Activated CD4-positive, alpha-beta T cell treated with anti-CD3 and anti-CD28 coated beads, Interleukin-10, Interleukin-2, amounts not matched to agents 100 ng/mL and 50 ng/mL, durations not matched to agents 16 hours and 8 hours (primary cell): ENCODE measurements around the gene HOXC9.

Experiments used
- DNase-seq: peaks from one replicate; pipeline ENCODE4 v3.0.0-alpha.2; 2020

The HOXC9 gene

DNA sequence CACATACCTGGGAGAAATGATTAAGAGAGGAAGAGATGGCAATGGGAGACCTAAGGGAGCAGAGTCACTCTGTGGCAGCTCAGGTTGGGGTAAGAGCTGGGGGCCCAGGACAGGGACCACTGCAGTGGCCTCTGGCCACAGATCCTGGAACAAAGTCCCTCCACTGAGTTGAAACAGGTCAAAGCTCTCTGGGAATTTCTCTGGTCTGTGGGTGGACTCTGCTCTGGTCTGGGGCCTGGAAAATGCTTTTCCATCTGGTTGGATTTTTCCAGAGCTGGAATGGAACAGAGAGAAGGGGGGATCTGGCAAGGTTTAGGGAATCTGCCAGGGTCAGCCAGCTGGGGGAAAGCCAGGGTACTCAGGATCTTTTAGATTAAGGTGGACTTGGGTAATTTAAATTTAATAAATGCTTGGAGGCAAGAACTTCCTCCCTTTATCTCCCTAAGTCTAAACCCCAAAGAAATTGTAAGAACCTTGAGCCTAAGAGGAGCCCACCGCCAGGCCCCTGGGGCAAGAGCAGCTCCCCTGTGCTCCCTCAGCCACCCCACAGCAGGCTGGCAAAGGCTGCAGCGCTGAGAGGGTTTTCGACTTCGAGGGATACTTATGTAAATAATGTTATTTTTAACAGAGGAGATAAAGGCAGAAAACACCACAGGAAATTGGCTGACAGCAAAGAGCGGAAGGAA, 11.3 kb upstream of the HOXC9 start:
- no peak for DNase-seq

GRCh38 chr12:53989227-53990113, 10.5 kb upstream of the HOXC9 start:
- peak; percentile 55 for DNase-seq

GRCh38 chr12:53990311-53991076, 9.5 kb upstream of the HOXC9 start:
- DNase-seq = no peak

DNA sequence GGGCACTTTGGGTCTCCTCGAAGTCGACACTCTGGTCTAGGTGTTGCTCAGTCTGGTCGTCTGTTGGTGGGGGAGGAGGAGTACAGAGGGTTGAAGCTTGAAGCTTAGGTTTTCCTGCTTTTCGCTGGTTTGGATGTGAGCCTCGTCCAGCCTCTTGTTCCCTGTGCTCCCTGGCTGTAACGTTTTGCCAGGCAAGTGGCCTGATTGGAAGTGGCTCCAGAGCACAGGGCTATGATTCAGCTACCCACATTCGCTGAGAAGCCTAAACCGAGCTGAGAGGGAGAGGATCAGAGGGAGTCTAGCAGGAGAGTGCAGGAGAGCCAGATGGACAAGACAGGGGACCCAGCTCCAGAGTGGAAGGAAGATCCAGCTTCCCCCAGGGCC, 8.9 kb upstream of the HOXC9 start:
- no peak for DNase-seq

- no peak for DNase-seq
Measured at GRCh38 chr12:53992377-53992889, 7.5 kb upstream of the HOXC9 start.

GRCh38 chr12:53993162-53994008, 6.6 kb upstream of the HOXC9 start:
- DNase-seq = no peak

DNA sequence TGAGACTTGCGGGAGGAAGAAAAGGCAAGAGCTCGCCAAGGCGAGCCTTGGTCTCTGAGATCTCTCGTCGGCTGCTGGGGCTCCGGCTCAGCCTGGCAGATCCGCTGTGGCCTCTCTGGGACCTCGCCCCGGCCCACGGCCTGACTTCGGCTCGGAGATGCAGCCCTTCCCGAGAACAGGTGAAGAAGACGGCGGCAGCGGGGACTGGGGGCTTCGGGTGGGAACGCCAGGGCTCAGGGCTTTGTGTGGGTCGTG, 6.0 kb upstream of the HOXC9 start:
- DNase-seq = no peak

DNA sequence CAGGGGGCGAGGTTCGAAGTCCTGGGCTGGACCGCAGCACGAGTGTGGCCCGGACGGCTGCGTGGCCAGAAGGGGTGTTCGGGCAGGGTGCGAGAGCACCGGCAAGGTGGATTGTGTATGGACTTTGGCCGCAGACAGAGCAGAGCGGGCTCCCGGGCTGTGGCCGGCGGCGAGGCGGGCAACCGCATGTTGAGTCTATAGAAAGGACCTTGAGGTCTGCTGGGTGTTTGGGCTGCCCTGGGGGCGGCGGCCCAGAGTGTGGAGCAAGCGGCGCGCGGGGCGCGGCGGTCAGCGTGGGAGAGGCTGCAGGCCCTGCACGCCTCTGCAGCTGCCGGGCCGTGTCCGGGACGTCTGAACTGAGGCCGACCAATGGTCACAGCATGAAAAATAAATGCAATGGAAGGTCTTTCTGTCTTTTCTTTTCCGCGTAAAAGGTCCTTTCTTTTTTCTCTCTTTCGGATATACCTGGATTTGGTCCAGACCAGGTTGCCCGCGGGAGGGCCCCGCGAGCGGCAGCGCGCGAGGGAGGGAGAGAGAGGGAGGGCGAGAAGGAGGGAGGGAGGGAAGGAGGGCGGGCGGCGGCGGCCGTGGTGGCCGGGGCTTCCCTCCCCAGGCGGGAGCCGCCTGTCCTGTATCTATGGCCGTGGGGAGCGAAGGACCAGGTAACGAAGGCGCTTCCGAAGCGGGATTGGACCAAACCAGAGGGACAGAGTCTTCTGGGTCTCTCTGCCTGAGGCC, 5.5 kb upstream of the HOXC9 start:
- no peak for DNase-seq

- no peak for DNase-seq
Measured at GRCh38 chr12:53995002-53995377, 5.0 kb upstream of the HOXC9 start.

GRCh38 chr12:53995378-53996239, 4.4 kb upstream of the HOXC9 start:
- no peak for DNase-seq

- DNase-seq = no peak
Measured at GRCh38 chr12:53996240-53997203, 3.4 kb upstream of the HOXC9 start.

GRCh38 chr12:53997204-53998109, 2.5 kb upstream of the HOXC9 start:
- DNase-seq = no peak

DNA sequence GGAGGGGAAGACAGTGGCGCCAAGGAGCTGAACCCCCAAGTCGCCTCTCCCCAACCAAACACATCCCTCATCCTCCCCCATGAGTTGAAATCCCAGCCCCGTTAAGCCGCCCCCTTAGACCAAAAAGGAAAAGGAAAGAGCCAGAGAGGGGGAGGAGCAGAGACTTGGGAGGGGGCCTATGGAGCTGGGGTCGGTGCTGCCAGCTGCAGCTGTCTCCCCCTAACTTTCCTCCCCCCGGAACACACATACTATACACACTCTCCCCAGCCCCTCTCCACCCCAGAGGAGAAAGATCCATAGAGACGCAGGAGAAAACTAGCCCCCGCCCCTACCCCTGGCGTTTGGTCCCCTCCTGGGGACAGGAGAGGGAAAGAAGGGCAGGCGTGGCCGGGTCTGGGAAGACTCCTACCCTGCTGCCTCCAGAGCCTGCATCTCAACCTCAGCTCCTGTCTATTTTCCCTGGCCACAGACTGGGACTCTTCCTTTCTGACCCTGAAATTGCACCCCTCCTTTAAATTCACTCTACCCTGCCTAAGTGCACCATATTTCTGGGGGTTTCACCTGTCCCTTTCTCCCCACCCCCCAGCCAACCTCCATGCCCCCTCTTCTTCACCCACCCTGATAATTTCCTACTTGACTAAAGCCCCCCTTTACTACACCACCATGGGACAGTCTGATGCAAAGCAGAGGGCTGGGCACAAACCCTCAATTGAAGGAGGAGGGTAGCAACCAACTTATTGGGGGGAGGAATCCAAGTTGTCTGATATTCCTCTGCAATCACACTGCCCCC, 1.7 kb upstream of the HOXC9 start:
- DNase-seq = no peak

DNA sequence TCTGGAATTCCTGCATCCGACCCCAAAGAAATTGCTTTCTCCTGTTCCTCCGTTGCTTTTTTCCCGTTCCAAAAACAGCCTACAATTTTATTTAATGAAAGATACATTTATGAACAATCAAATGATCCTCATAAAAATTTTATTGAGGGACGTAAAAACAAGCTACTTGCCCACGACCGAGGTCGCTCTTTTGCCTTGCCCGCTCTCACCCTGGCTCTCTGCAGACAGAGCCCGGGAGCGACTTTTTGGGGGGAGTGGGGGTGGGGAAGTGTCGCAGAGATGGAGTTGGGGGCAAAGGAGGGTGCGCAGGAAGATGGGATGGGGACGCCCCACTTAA, 1.1 kb upstream of the HOXC9 start:
- DNase-seq = no peak

DNA sequence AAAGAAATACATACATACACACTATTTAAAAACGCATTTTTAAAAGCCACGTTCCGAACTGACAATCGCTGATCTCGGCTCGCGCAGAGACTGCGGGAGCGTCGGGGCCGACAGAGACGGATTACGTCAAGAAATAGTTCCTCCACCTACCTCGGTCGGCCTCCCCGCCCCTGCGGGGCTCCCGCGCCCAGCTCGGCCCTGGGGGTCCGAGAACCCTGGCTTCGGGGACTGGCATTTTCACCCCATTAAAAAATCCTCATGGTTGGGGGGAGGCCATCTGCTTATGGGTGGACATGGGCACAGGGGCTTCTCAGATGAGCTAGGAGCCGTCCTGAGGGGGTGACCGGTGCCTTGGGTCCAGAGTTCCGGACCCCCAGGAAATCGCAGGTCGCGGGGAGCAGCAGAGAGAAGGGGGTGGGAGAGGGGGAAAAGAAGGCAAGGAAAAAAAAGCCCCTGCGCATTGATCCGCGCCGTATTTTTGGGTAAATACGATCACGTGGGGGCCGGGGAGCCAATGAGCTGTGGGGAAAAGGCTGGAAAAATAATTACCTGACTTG, 324 bp upstream of the HOXC9 start:
- no peak for DNase-seq

DNA sequence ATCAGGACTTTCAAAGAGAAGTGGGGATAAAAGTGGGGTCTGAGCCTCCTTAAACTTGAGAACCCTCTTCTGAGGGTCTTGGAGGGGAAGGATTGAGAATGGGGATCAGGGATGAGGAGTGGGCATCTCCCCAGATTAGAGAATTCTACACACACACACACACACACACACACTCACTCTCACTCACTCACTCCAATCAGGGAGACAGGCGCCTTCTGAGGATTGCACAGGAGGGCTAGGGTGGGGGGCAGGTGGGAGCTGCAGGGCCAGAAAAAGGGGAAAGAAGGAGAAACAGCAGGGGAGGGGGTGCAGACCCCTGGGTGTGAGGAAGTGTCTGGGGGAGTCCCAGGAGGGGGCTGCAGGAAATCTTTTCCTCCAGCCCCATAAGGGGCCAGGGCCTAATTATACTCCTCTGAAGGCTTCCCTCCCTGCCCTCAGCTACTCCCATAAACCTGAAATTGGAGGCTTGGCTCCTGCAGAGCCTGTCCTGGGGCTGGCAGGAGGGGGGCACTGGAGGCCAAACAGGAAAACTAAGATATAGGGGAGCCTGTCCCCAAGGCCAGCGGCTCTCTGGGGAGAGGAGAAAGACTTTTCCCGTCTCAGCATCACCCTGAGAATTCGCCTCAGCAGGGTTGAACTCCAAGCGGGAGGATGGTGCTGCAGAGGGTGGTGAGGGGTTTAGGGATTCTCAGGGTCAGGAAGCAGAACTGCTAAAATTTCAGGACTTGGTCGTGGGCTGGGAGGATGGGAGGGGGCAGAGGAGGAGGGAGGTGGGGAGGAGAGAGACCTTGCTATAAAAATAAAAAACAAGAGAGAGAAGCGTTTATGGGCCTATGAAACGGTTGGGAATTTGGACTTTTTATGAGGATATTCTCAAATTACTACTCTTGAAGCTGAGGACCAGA, 1.6 kb downstream of the HOXC9 start:
- no peak for DNase-seq
